ENCODE measurements around the gene DTWD1.

DNA sequence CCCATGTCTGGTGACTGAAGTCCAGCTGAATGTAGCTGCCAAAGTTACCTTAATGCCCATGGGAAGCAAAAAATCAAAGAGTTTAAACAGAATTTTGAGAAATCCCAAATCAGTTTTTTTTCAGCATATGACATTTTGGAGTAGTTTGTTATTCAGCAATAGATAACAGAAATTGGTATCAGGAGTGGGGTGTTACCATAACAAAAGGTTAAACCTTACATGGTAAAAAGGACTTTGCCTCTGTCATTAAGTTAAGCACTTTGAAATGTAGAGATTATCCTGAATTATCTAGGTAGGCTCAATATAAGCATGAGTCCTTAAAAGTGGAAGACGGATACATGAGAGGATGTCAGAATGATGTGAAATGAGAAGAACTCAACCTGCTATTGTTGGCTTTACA lies 32.1 kb downstream of the DTWD1 start:
- TF ChIP-seq, protein P1, sequence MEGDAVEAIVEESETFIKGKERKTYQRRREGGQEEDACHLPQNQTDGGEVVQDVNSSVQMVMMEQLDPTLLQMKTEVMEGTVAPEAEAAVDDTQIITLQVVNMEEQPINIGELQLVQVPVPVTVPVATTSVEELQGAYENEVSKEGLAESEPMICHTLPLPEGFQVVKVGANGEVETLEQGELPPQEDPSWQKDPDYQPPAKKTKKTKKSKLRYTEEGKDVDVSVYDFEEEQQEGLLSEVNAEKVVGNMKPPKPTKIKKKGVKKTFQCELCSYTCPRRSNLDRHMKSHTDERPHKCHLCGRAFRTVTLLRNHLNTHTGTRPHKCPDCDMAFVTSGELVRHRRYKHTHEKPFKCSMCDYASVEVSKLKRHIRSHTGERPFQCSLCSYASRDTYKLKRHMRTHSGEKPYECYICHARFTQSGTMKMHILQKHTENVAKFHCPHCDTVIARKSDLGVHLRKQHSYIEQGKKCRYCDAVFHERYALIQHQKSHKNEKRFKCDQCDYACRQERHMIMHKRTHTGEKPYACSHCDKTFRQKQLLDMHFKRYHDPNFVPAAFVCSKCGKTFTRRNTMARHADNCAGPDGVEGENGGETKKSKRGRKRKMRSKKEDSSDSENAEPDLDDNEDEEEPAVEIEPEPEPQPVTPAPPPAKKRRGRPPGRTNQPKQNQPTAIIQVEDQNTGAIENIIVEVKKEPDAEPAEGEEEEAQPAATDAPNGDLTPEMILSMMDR (IDR thresholded peaks at IDR 0.05), result no peak
- no peak for TF ChIP-seq POLR2AphosphoS5 (IDR thresholded peaks at IDR 0.05)
